ENCODE results near the gene TSNAX. TPM values are rescaled to one million over a fixed set of nuclear protein-coding genes. Genes with fewer than 3 reads are reported as not detected.

The TSNAX gene
- total and polyA plus RNA-seq, 2 of the 4 experiments (the other 2 are of a cell fraction): 19.6 to 60.6 TPM

GRCh38 chr1:231611851-231612250 is 83.4 kb downstream of the TSNAX start:
- Histone ChIP-seq H3K14ac (replicated peaks; ENCODE audit: low read depth, low read length) (no peak overlapping the region), H3K9me1 (ENCODE audit: insufficient read depth, low read length) (no peaks in the 10 kb centered on the region), H3K4me2 (ENCODE audit: low read depth, low read length) (no peak overlapping the region), H3K18ac (ENCODE audit: low read depth, low read length) (no peak overlapping the region), H3K9ac (ENCODE audit: low read depth, low read length) (no peak overlapping the region), H3K56ac (ENCODE audit: extremely low read depth, insufficient read depth, low read length) (no peak overlapping the region), H3K4ac (ENCODE audit: low read depth, low read length) (no peak overlapping the region), H2BK20ac (ENCODE audit: low read depth, low read length) (no peak overlapping the region), H3K23ac (ENCODE audit: low read depth, low read length) (no peak overlapping the region), H2BK120ac (ENCODE audit: low read depth, low read length) (no peak overlapping the region), H4K20me1 (ENCODE audit: insufficient read depth, low read length) (no peaks in the 10 kb centered on the region), H4K91ac (ENCODE audit: insufficient read depth, low read depth, low read length) (no peak overlapping the region), H3K27ac (ENCODE audit: insufficient read depth, low read length) (no peak overlapping the region), H3K9me3 (ENCODE audit: control insufficient read depth, insufficient read depth, low read length) (no peaks in the 10 kb centered on the region), H2AK5ac (ENCODE audit: low read depth, low read length) (no peak overlapping the region), H4K8ac (ENCODE audit: low read depth in 2 of 2, low read length in 2 of 2) (no peak overlapping the region), H2BK5ac (ENCODE audit: low read depth, low read length, poor library complexity, severe bottlenecking) (no peak overlapping the region), H2AFZ (replicated peaks; ENCODE audit: low read length, poor library complexity) (no peak overlapping the region), H3K4me3 (ENCODE audit: insufficient read depth, low read depth, low read length) (no peak overlapping the region), H4K5ac (ENCODE audit: low read depth, low read length) (no peak overlapping the region), H2BK15ac (ENCODE audit: low read depth, low read length) (no peak overlapping the region), H2AK9ac (replicated peaks; ENCODE audit: low read depth, low read length, poor library complexity) (no peak overlapping the region), H3K79me1 (ENCODE audit: low read depth in 1 of 2, low read length in 2 of 2) (no peaks in the 10 kb centered on the region), H3K36me3 (ENCODE audit: control insufficient read depth, insufficient read depth, low read length) (no peaks in the 10 kb centered on the region), H3K27me3 (ENCODE audit: control insufficient read depth, insufficient read depth, low read length) (peaks cover 9% of the 10 kb centered on the region), H3K4me1 (ENCODE audit: control insufficient read depth, insufficient read depth, low read length) (no peaks in the 10 kb centered on the region)
- no TSS peak for BruUV-seq (replicated peaks)
- dilution Hi-C loops (cut with HindIII; ENCODE audit: low sequenced_read_pairs, unreplicated experiment): no loop called here
- no peak for DNase-seq
- no peak for TF ChIP-seq RFX5 (IDR thresholded peaks at IDR 0.05; ENCODE audit: low read depth, low read length)
- no peak for TF ChIP-seq CHD1 (IDR thresholded peaks at IDR 0.05; ENCODE audit: low read depth, low read length)
- TF ChIP-seq SMC3 (IDR thresholded peaks at IDR 0.05; ENCODE audit: low read depth, low read length): no peak
- no peak for TF ChIP-seq MAZ (IDR thresholded peaks at IDR 0.05; ENCODE audit: borderline replicate concordance, low read depth, low read length)
- no peak for TF ChIP-seq RAD21 (IDR thresholded peaks at IDR 0.05; ENCODE audit: low read length)
- no peak for TF ChIP-seq NFE2L2 (IDR thresholded peaks at IDR 0.05; ENCODE audit: low read depth, low read length)
- no peak for TF ChIP-seq MXI1 (IDR thresholded peaks at IDR 0.05; ENCODE audit: borderline replicate concordance, low read depth, low read length)
- no peak for TF ChIP-seq MAFK (IDR thresholded peaks at IDR 0.05; ENCODE audit: low read depth, low read length)
- no peak for TF ChIP-seq RCOR1 (IDR thresholded peaks at IDR 0.05; ENCODE audit: insufficient replicate concordance, low read length)
- no peak for TF ChIP-seq FOS (IDR thresholded peaks at IDR 0.05; ENCODE audit: low read depth, low read length)
- TF ChIP-seq BHLHE40 (IDR thresholded peaks at IDR 0.05; ENCODE audit: low read depth, low read length): no peak
- no peak for TF ChIP-seq USF2 (IDR thresholded peaks at IDR 0.05; ENCODE audit: low read depth, low read length)
- in situ Hi-C loops (cut with MboI; ENCODE audit: low sequenced_read_pairs): no loop called here
- WGBS, 2 experiments (ENCODE audit: extremely low coverage in 2 of 2, insufficient read length in 1 of 2): 80% methylated on average over 2 of the region's 5 CpGs; no CpG with 5 or more reads in 1 of the 2 experiments
- intact Hi-C loops (cut with micrococcal nuclease): no loop called here
- CTCF ChIA-PET: interaction anchor here (0.8 kb wide), 1 partner anchor 10 kb away, joined by 4 read pairs; no protein-coding TSS in a partner anchor
- POLR2A ChIA-PET (ENCODE audit: unreplicated experiment): no interaction called here
- ATAC-seq (ENCODE audit: low read depth): no peak

All from IMR-90 (cell line).